ENCODE results near the gene ERBB2. TPM values are rescaled to one million over a fixed set of nuclear protein-coding genes. Genes with fewer than 3 reads are reported as not detected.

Gene ERBB2
- total and polyA plus RNA-seq, 2 of the 13 experiments (the other 11 are each of a cell fraction or from before 2014, with no cell fraction given), result 57.7 to 64.1 TPM

- TF ChIP-seq HNF4A (CRISPR knock-in tag; IDR thresholded peaks at IDR 0.05), result peak; percentile 71
- no peak for TF ChIP-seq ZNF549 (CRISPR knock-in tag; IDR thresholded peaks at IDR 0.05)
- TF ChIP-seq EEA1 (CRISPR knock-in tag; IDR thresholded peaks at IDR 0.05; ENCODE audit: borderline replicate concordance), result no peak
- TF ChIP-seq ARID2 (CRISPR knock-in tag; IDR thresholded peaks at IDR 0.05; ENCODE audit: borderline replicate concordance), result no peak
- peak; percentile 74; the same call in 1 of the 2 replicates for TF ChIP-seq ZNF775 (CRISPR knock-in tag; IDR thresholded peaks at IDR 0.05; ENCODE audit: borderline replicate concordance)
- TF ChIP-seq, protein P1, sequence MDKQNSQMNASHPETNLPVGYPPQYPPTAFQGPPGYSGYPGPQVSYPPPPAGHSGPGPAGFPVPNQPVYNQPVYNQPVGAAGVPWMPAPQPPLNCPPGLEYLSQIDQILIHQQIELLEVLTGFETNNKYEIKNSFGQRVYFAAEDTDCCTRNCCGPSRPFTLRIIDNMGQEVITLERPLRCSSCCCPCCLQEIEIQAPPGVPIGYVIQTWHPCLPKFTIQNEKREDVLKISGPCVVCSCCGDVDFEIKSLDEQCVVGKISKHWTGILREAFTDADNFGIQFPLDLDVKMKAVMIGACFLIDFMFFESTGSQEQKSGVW (CRISPR knock-in tag; IDR thresholded peaks at IDR 0.05; ENCODE audit: borderline replicate concordance), result no peak
- TF ChIP-seq ZC3H4 (CRISPR knock-in tag; IDR thresholded peaks at IDR 0.05; ENCODE audit: borderline replicate concordance), result 0 out of 2 replicates have a peak, but pooled peaks have one; percentile 44
- TF ChIP-seq CHCHD3 (CRISPR knock-in tag; IDR thresholded peaks at IDR 0.05), result no peak
- no peak for TF ChIP-seq BHLHE40 (IDR thresholded peaks at IDR 0.05; ENCODE audit: low read length)
- TF ChIP-seq ZNF747 (CRISPR knock-in tag; IDR thresholded peaks at IDR 0.05; ENCODE audit: borderline replicate concordance), result no peak
- no peak for TF ChIP-seq PRDM15 (CRISPR knock-in tag; IDR thresholded peaks at IDR 0.05)
- 0 out of 2 replicates have a peak, but pooled peaks have one; percentile 68 for TF ChIP-seq MZF1 (CRISPR knock-in tag; IDR thresholded peaks at IDR 0.05; ENCODE audit: borderline replicate concordance)
- peak; percentile 96; the same call in 1 of the 2 replicates for TF ChIP-seq RARG (CRISPR knock-in tag; IDR thresholded peaks at IDR 0.05; ENCODE audit: low read depth)
- no peak for TF ChIP-seq ZNF776 (CRISPR knock-in tag; IDR thresholded peaks at IDR 0.05)
- TF ChIP-seq, protein P2, sequence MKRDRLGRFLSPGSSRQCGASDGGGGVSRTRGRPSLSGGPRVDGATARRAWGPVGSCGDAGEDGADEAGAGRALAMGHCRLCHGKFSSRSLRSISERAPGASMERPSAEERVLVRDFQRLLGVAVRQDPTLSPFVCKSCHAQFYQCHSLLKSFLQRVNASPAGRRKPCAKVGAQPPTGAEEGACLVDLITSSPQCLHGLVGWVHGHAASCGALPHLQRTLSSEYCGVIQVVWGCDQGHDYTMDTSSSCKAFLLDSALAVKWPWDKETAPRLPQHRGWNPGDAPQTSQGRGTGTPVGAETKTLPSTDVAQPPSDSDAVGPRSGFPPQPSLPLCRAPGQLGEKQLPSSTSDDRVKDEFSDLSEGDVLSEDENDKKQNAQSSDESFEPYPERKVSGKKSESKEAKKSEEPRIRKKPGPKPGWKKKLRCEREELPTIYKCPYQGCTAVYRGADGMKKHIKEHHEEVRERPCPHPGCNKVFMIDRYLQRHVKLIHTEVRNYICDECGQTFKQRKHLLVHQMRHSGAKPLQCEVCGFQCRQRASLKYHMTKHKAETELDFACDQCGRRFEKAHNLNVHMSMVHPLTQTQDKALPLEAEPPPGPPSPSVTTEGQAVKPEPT (CRISPR knock-in tag; IDR thresholded peaks at IDR 0.05; ENCODE audit: low read depth), result peak; percentile 86; the same call in 1 of the 2 replicates
- peak; percentile 94 for TF ChIP-seq FOXA1 (IDR thresholded peaks at IDR 0.05)
- peak; percentile 92 for TF ChIP-seq FOXA1 (CRISPR knock-in tag; IDR thresholded peaks at IDR 0.05)
- no peak for TF ChIP-seq ELK4 (CRISPR knock-in tag; IDR thresholded peaks at IDR 0.05; ENCODE audit: borderline replicate concordance)
- peak; percentile 87; the same call in 1 of the 2 replicates for TF ChIP-seq ZBTB7B (CRISPR knock-in tag; IDR thresholded peaks at IDR 0.05)
- no peak for TF ChIP-seq SNRNP70 (IDR thresholded peaks at IDR 0.05; ENCODE audit: low read depth, low read length)
- TF ChIP-seq NONO (IDR thresholded peaks at IDR 0.05), result no peak
- peak; percentile 71 for TF ChIP-seq NONO (CRISPR knock-in tag; conservative IDR thresholded peaks at IDR 0.05)
These were observed 3.3 kb downstream of the ERBB2 start (continued) for GRCh38 chr17:39702901-39703893.
